Peyer's patch (tissue), 4 donors: Measurements from ENCODE around the gene FAM161B. TPM values are rescaled to one million over a fixed set of nuclear protein-coding genes. Genes with fewer than 3 reads are reported as not detected.

Experiments
- DNase-seq, 3 donors: peaks; one replicate each; pipeline ENCODE4 v3.0.0-alpha.2; 2017 to 2019
- H3K27ac ChIP-seq, 4 donors: fragments of 200-600 bp; sonication (generic); one replicate each; pipeline ENCODE4 v1.5.1; 2016 to 2019
- H3K27me3 ChIP-seq, 2 donors: fragments of 200-600 bp; sonication (generic); one replicate each; pipeline ENCODE4 v1.5.1; 2019
- H3K36me3 ChIP-seq, 3 donors: fragments of 200-600 bp; sonication (generic); one replicate each; pipeline ENCODE4 v1.5.1; 2016 to 2019
- H3K4me1 ChIP-seq, 4 donors: fragments of 200-600 bp; sonication (generic); one replicate each; pipeline ENCODE4 v1.5.1; 2016 to 2019
- H3K4me3 ChIP-seq, 4 donors: fragments of 200-600 bp; sonication (generic); 1 replicate in 3 of 4; 2 replicates in 1 of 4; pipeline ENCODE4 v1.5.1; 2016 to 2019; ENCODE audit warnings: mild to moderate bottlenecking in 1 of 4
- H3K9me3 ChIP-seq, 4 donors: fragments of 200-600 bp; sonication (generic); one replicate each; pipeline ENCODE4 v1.5.1; 2016 to 2019; ENCODE audit warnings: mild to moderate bottlenecking in 1 of 4
- CTCF ChIP-seq, 6 experiments: fragments of 450-650 bp in 4 of 6; fragments of 200-600 bp in 2 of 6; sonication (generic) in 1 of 6; IDR thresholded peaks; one replicate each; pipeline ENCODE4 v1.5.1; 2017 to 2019; ENCODE audit warnings: antibody characterized with exemption in 6 of 6, mild to moderate bottlenecking in 3 of 6, moderate library complexity in 1 of 6
- POLR2A ChIP-seq, 2 donors: fragments of 450-650 bp; IDR thresholded peaks; one replicate each; pipeline ENCODE4 v1.5.1; 2017; ENCODE audit warnings: antibody characterized with exemption in 2 of 2, mild to moderate bottlenecking in 2 of 2, moderate library complexity in 2 of 2
- total RNA-seq, 4 donors: library from RNA; depleted of rRNA; stranded (reverse); fragments of >200 nt; gene quantifications; one replicate each; pipeline ENCODE4 v1.1.0, GENCODE V29; 2016

The FAM161B gene
- total RNA-seq, 4 donors from 2014 or later: 1.7 to 12.9 (median 8.3) TPM

- no peak overlapping the region for H3K27ac ChIP-seq
- H3K4me3 ChIP-seq: no peak overlapping the region
- TF ChIP-seq CTCF (IDR thresholded peaks at IDR 0.05) (no peak), POLR2A (IDR thresholded peaks at IDR 0.05) (no peak)
- DNase-seq: no peak
- no peaks in the 10 kb centered on the region for H3K9me3 ChIP-seq
- H3K36me3 ChIP-seq: peaks cover 0 to 14% (median 0%) of the 10 kb centered on the region in 3 donors
- H3K4me1 ChIP-seq: peaks cover 0 to 22% (median 0%) of the 10 kb centered on the region in 4 donors
- H3K27me3 ChIP-seq: no peaks in the 10 kb centered on the region
These were observed 60.5 kb downstream of the FAM161B start for GRCh38 chr14:73889376-73889775.

- Histone ChIP-seq H3K4me1 (peaks cover 0 to 22% (median 0%) of the 10 kb centered on the region in 4 donors), H3K36me3 (peaks cover 0 to 10% (median 0%) of the 10 kb centered on the region in 3 donors), H3K9me3 (no peaks in the 10 kb centered on the region), H3K4me3 (no peak overlapping the region), H3K27ac (no peak overlapping the region), H3K27me3 (no peaks in the 10 kb centered on the region)
- no peak for DNase-seq
- no peak for TF ChIP-seq POLR2A (IDR thresholded peaks at IDR 0.05)
- TF ChIP-seq CTCF (IDR thresholded peaks at IDR 0.05): no peak
These were observed 60.9 kb downstream of the FAM161B start for GRCh38 chr14:73888971-73889370.

GRCh38 chr14:73888460-73888725 lies 61.5 kb downstream of the FAM161B start:
- TF ChIP-seq POLR2A (IDR thresholded peaks at IDR 0.05) (no peak), CTCF (IDR thresholded peaks at IDR 0.05) (no peak)
- Histone ChIP-seq H3K36me3 (peaks cover 0 to 4% (median 0%) of the 10 kb centered on the region in 3 donors), H3K27ac (peak overlapping the region in 1 of 4 donors; percentile 88), H3K4me1 (peaks cover 0 to 22% (median 0%) of the 10 kb centered on the region in 4 donors), H3K9me3 (no peaks in the 10 kb centered on the region), H3K27me3 (no peaks in the 10 kb centered on the region), H3K4me3 (no peak overlapping the region)
- DNase-seq: no peak

- peaks cover 0 to 22% (median 0%) of the 10 kb centered on the region in 4 donors for H3K4me1 ChIP-seq
- H3K27me3 ChIP-seq: no peaks in the 10 kb centered on the region
- peak overlapping the region in 2 of 4 donors; percentile 88 to 91 for H3K27ac ChIP-seq
- DNase-seq: no peak
- peak overlapping the region; percentile 72 to 94 (median 75) for H3K4me3 ChIP-seq
- no peaks in the 10 kb centered on the region for H3K36me3 ChIP-seq
- TF ChIP-seq CTCF (IDR thresholded peaks at IDR 0.05) (no peak), POLR2A (IDR thresholded peaks at IDR 0.05) (no peak)
- no peaks in the 10 kb centered on the region for H3K9me3 ChIP-seq
These were observed 62.0 kb downstream of the FAM161B start for GRCh38 chr14:73887694-73888459.

GRCh38 chr14:73887318-73887616 lies 62.6 kb downstream of the FAM161B start:
- Histone ChIP-seq H3K27me3 (no peaks in the 10 kb centered on the region), H3K27ac (peak overlapping the region; percentile 88 to 93 (median 90)), H3K9me3 (no peaks in the 10 kb centered on the region), H3K4me1 (peaks cover 0 to 22% (median 0%) of the 10 kb centered on the region in 4 donors), H3K36me3 (no peaks in the 10 kb centered on the region), H3K4me3 (peak overlapping the region; percentile 72 to 94 (median 75))
- no peak for TF ChIP-seq POLR2A (IDR thresholded peaks at IDR 0.05)
- no peak for DNase-seq

- no peaks in the 10 kb centered on the region for H3K27me3 ChIP-seq
- peak; percentile 64 to 79 for TF ChIP-seq POLR2A (IDR thresholded peaks at IDR 0.05)
- TF ChIP-seq CTCF (IDR thresholded peaks at IDR 0.05): no peak
These were observed 63.2 kb downstream of the FAM161B start, which contains the start of gene ZNF410 for GRCh38 chr14:73886449-73887317. TSS of gene ZNF410 (plus strand) at chr14:73886859. CDS start at chr14:73892176, 5,317 bp downstream.

More at GRCh38 chr14:73886449-73887317, 63.2 kb downstream of the FAM161B start, which contains the start of gene ZNF410:
- no peaks in the 10 kb centered on the region for H3K9me3 ChIP-seq
- peak within 1 kb of the TSS; percentile 72 to 94 (median 75) for H3K4me3 ChIP-seq
- H3K36me3 ChIP-seq: no peaks in the 10 kb centered on the region
- H3K27ac ChIP-seq: peak within 1 kb of the TSS; percentile 88 to 93 (median 90)
- DNase-seq: peak; percentile 86 to 96 (median 91)
- peaks cover 0 to 22% (median 0%) of the 10 kb centered on the region in 4 donors for H3K4me1 ChIP-seq
